ENCODE data around the gene SLC9A9.

DNA sequence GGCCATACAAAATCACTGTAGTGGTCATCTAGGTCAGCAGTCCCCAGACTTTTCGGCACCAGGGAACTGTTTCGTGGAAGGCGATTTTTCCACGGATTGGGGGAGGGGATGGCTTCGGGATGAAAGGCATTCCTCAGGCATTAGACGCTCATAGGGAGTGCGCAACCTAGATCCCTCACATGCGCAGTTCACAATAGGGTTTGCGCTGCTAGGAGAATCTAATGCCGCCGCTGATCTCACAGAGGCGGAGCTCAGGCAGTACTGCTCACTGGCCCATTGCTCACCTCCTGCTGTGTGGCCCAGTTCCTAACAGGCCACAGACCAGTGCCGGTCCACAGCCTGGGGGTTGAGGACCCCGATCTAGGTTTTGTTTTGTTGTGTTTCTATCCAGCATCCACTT lies 200.1 kb downstream of the SLC9A9 start:
- TF ChIP-seq, protein P1, sequence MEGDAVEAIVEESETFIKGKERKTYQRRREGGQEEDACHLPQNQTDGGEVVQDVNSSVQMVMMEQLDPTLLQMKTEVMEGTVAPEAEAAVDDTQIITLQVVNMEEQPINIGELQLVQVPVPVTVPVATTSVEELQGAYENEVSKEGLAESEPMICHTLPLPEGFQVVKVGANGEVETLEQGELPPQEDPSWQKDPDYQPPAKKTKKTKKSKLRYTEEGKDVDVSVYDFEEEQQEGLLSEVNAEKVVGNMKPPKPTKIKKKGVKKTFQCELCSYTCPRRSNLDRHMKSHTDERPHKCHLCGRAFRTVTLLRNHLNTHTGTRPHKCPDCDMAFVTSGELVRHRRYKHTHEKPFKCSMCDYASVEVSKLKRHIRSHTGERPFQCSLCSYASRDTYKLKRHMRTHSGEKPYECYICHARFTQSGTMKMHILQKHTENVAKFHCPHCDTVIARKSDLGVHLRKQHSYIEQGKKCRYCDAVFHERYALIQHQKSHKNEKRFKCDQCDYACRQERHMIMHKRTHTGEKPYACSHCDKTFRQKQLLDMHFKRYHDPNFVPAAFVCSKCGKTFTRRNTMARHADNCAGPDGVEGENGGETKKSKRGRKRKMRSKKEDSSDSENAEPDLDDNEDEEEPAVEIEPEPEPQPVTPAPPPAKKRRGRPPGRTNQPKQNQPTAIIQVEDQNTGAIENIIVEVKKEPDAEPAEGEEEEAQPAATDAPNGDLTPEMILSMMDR (IDR thresholded peaks at IDR 0.05; ENCODE audit: low read length), result no peak
- no peak for TF ChIP-seq EZH2phosphoT487 (IDR thresholded peaks at IDR 0.05; ENCODE audit: low read length)
- TF ChIP-seq EZH2 (optimal IDR thresholded peaks at IDR 0.05; ENCODE audit: low read depth, low read length), result no peak
